GM21825 (cell line): Measurements from ENCODE around the gene SDR42E2.
"Not testable (repeated sequence)": the region's sequence is repeated elsewhere in the genome, so short reads cannot be mapped to it uniquely, and the experiment has no call there.

Experiments used
- ATAC-seq: cut with Tn5 transposase; IDR thresholded peaks from one replicate; pipeline ENCODE4 v1.9.1; 2021; ENCODE audit warnings: mild to moderate bottlenecking, moderate library complexity; ENCODE audit not compliant: unreplicated experiment

Gene SDR42E2

GRCh38 chr16:22161999-22162655, at the start of gene SDR42E2:
TSS of gene SDR42E2 (plus strand) at chr16:22162506. CDS start at chr16:22165583, 3,077 bp downstream.
- no peak for ATAC-seq

DNA sequence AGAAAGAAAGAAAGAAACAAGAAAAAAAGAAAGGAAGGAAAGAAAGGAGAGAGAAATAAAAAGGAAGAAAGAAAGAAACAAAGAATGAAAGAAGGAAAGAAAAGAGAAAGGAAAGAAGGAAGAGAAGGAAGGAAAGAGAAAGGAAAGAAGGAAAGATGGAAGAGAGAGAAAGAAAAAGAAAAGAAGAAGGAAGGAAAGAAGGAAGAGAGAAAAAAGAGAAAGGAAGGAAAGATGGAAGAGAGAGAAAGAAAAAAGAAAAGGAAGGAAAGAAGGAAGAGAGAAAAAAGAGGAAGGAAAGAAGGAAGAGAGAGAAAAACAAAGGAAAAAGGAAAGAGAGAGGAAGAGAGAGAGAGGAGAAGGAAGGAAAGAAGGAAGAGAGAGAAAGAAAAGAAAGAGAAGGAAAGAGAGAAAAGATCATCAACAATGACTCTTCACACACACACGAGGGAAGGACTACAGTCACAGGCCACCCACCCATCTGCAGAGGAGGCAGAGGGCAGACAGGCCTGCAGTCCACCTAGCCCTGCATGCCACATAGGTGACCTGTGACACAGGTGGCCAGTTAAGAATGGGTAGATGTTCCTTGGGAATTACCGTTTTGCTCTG, 46.1 kb upstream of the SDR42E2 start:
- ATAC-seq = no peak

DNA sequence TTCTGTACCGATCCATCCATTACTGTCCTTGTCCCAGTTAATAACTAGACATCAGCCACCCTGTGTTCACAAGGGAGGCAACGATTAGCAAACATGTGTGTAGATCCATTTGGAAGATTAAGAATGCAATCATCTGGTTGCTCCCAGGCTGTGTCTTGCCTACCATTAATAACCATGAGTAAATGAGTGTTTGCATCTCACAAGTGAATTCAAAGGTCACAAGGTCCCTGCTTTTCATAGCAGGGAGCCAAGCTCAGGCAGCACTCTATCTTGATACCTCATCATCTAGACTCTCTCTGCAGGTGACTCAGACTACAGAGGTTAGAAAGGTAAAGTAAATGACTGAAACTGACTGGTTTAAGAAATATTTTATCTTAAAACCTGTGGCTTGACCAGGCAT, 44.7 kb upstream of the SDR42E2 start:
- ATAC-seq = no peak

DNA sequence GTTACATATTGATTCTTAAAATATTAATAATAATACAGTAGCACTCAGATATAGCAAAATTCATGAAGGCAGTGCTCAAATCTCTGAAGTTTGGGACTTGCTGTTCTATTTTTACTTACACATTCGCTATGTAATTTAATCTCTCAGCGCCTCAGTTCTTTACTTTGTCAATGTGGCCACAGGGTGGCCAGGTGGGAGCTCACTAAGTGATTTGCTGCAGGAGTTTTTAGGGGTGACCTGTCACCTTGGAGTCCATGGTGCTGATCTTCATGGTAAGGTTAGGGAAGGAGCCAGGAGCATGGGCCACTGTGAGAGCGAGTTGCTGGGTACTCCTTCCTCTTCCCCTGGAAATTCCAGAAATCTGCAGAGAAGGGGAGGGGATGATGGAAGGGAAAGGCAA, 41.9 kb upstream of the SDR42E2 start:
- no peak for ATAC-seq

- ATAC-seq = no peak
Measured at GRCh38 chr16:22122239-22122638, 40.1 kb upstream of the SDR42E2 start.

DNA sequence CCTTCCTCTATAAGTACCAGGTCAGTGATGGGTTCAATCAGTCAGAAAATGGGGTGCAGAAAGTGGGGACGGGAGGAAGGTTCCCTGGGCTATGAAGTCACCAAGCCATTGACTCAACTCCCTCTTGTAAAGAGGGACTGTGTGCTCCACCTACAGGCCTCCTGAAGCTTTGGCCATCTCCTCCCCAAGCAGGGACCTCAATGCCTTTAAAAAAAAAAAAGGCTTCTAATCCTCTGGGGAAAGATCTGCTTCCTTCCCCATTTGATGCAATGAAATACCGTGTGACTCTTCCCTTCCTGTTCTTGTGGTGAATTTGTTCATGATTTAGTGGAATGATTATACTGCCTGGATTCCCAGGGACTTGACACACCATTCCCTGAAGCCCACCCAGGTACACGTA, 39.2 kb upstream of the SDR42E2 start:
- ATAC-seq = no peak

- ATAC-seq = no peak
Measured at GRCh38 chr16:22123759-22124490, 38.4 kb upstream of the SDR42E2 start.

DNA sequence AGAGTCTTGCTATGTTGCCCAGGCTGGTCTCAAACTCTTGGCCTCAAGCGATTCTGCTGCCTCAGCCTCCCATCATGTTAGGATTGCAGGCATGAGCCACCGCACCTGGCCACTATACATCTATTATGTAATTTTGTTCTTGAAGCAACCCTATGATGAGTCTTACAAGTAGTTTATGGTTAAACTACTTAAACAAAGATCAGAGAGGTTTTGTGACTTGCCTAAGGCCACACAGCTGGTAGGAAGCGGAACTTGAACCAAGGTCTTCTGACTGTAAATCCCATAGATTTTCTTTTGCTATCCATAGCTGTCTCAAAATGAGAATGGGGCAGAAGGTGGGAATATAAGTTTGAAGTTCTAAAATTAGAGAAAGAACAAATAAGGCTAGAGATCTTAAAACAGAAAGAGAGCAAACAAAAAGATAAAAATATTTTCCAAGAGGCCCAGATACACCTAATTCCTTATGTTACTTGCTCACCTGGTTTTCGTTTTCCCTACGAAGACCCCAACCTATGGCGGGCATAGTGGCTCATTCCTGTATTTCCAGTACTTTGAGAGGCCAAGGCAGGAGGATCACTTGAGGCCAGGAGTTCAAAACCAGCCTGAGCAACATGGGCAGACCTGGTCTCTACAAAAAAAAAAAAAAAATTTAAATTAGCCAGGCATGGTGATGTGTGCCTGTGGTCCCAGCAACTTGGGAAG, 37.6 kb upstream of the SDR42E2 start:
- no peak for ATAC-seq

GRCh38 chr16:22126037-22126558, 36.2 kb upstream of the SDR42E2 start:
- ATAC-seq = no peak

- not testable (repeated sequence) for ATAC-seq
Measured at GRCh38 chr16:22128537-22128936, 33.8 kb upstream of the SDR42E2 start.

DNA sequence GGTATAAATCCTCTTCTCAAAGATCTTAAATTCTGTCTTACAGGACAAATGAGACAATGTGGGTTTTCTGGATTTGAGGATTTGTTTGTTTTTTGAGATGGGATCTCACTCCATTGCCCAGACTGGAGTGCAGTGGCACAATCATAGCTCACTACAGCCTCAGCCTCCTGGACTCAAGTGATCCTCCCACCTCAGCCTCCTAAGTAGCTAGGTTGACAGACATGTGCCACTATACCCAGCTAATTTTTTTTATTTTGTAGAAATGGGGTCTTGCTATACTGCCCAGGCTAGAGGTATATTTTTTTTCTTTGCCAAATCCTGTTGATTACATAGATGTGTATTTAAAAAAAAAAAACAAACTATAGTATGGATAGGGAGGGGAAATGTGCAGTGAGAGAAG, 31.8 kb upstream of the SDR42E2 start:
- no peak for ATAC-seq

- ATAC-seq = no peak
Measured at GRCh38 chr16:22132801-22133200, 29.5 kb upstream of the SDR42E2 start.

GRCh38 chr16:22138482-22138881, 23.8 kb upstream of the SDR42E2 start:
- no peak for ATAC-seq

- no peak for ATAC-seq
Measured at GRCh38 chr16:22139008-22139407, 23.3 kb upstream of the SDR42E2 start.

DNA sequence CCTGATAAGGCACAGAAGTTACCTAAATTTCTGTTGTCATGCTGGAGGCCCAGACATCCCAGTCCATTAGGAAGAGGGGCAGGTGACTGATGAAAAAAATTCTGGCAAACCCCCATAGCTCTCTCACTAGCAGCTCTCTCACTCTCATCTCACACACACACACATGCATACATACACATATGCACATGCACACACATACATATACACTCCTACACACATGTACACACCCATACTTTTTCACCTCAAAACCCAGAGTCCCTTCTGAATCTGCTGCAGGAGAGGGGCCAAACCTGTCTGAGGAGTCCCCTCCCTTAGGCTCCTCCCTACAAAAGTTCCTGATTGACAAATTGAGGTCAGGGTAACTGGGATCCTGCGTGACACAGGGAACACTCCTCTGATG, 22.6 kb upstream of the SDR42E2 start:
- no peak for ATAC-seq

DNA sequence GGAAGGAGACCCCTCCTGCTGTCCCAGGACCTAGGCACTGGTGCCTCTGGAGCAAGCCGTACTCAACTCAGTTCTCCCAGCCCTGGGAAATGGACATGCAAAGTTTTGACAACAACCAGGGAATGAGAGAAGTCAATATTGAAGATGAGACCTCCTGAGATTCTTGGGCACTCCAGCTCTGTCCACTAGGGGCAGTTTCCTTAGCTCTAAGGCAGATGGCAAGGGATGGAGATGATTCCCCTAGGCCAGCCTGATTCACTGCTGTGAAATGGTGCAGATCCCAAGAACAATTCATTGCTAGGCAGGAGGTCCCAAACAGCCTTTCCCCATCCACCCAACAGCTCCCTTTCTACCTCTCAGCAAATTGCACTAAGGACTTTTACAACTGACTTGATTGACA, 20.5 kb upstream of the SDR42E2 start:
- no peak for ATAC-seq

DNA sequence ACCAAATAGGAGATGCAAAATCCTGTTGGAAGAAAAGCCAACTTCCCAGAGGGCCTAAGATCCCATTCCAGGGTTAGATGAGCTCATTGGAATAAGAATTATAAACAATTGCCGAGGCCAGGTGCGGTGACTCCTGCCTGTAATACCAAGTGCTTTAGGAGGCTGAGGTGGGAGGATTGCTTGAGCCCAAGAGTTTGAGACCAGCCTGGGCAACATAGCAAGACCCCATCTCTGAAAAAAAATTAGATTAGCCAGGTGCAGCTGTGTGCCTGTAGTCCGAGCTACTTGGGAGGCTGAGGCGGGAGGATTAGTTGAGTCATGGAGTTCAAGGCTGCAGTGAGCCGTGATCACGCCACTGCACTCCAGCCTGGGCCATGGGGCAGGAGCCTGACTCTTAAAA, 17.8 kb upstream of the SDR42E2 start:
- no peak for ATAC-seq

GRCh38 chr16:22147853-22148252, 14.5 kb upstream of the SDR42E2 start:
- no peak for ATAC-seq

DNA sequence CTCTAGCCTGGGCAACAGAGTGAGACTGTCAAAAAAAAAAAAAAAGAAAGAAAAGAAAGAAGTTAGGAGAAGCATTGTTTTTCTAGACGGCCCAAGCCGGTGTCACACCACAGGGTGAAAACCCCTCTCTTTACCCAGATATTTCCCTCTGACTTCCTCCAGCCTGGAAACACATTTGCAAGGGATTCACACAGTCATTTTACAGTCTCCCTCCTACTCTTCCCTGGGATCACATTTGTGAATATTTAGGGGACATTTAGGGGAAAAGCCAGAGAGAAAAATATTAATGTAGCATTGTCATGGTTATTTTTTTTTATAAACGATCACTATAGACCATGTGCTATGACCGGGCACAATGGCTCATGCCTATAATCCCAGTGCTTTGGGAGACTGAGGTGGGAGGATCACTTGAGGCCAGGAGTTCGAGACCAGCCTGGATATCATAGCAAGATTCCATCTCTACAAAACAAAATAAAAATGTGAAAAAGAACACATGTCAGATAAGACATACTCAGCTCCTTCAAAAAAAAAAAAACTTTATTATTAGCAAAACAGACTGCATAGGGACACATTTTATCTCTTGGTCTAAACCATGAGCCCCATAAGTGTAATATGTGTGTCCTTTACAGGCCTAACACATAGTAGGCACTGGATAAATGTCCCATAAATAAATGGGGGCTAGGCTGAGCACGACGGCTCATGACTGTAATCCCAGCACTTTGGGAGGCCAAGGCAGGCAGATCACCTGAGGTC, 10.9 kb upstream of the SDR42E2 start:
- no peak for ATAC-seq

GRCh38 chr16:22152316-22152715, 10.0 kb upstream of the SDR42E2 start:
- no peak for ATAC-seq

DNA sequence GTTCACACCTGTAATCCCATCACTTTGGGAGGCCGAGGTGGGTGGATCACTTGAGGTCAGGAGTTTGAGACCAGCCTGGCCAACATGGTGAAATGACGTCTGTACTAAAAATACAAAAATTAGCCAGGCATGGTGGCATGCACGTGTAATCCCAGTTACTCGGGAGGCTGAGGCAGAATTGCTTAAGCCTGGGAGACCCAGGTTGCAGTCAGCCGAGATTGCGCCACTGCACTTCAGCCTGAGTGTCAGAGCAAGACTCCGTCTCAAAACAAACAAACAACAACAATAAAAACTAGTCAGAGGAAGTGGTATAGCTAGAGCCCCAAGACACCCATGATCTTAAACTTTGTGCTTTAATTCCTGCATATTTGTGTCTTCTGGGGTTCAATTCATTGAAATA, 9.2 kb upstream of the SDR42E2 start:
- ATAC-seq = not testable (repeated sequence)
